ENCODE data around the gene SEMA6B.
A peak's percentile ranks its signal among the peaks of the same experiment; 100 is the strongest.

SEMA6B gene

GRCh38 chr19:4506449-4507149, 52.9 kb downstream of the SEMA6B start:
- Histone ChIP-seq H3K36me3 (ENCODE audit: control insufficient read depth, insufficient read depth, low read length, severe bottlenecking) (peaks cover 79% of the 10 kb centered on the region), H3K9ac (ENCODE audit: low read length) (peak overlapping the region; percentile 64), H3K9me3 (ENCODE audit: control insufficient read depth, low read length) (no peaks in the 10 kb centered on the region), H3K4me3 (ENCODE audit: low read length) (peak overlapping the region; percentile 68), H3K4me1 (ENCODE audit: control insufficient read depth, insufficient read depth, low read length) (peaks cover 29% of the 10 kb centered on the region), H3K27me3 (replicated peaks; ENCODE audit: control insufficient read depth, insufficient read depth, low read length) (no peaks in the 10 kb centered on the region)
- no peak for DNase-seq (ENCODE audit: low read depth)

GRCh38 chr19:4505570-4506448, 53.7 kb downstream of the SEMA6B start:
- Histone ChIP-seq H3K4me1 (ENCODE audit: control insufficient read depth, insufficient read depth, low read length) (peaks cover 29% of the 10 kb centered on the region), H3K9me3 (ENCODE audit: control insufficient read depth, low read length) (no peaks in the 10 kb centered on the region), H3K9ac (ENCODE audit: low read length) (peak overlapping the region; percentile 64), H3K36me3 (ENCODE audit: control insufficient read depth, insufficient read depth, low read length, severe bottlenecking) (peaks cover 81% of the 10 kb centered on the region), H3K27me3 (replicated peaks; ENCODE audit: control insufficient read depth, insufficient read depth, low read length) (no peaks in the 10 kb centered on the region), H3K4me3 (ENCODE audit: low read length) (peak overlapping the region; percentile 68)
- no peak for DNase-seq (ENCODE audit: low read depth)

- no peak for DNase-seq (ENCODE audit: low read depth)
- peaks cover 85% of the 10 kb centered on the region for H3K36me3 ChIP-seq (ENCODE audit: control insufficient read depth, insufficient read depth, low read length, severe bottlenecking)
- peak overlapping the region; percentile 64 for H3K9ac ChIP-seq (ENCODE audit: low read length)
- H3K9me3 ChIP-seq (ENCODE audit: control insufficient read depth, low read length): no peaks in the 10 kb centered on the region
- no peaks in the 10 kb centered on the region for H3K27me3 ChIP-seq (replicated peaks; ENCODE audit: control insufficient read depth, insufficient read depth, low read length)
- H3K4me3 ChIP-seq (ENCODE audit: low read length): no peak overlapping the region
- peaks cover 29% of the 10 kb centered on the region for H3K4me1 ChIP-seq (ENCODE audit: control insufficient read depth, insufficient read depth, low read length)
Measured at GRCh38 chr19:4504891-4505569, 54.5 kb downstream of the SEMA6B start.

- Histone ChIP-seq H3K9me3 (ENCODE audit: control insufficient read depth, low read length) (no peaks in the 10 kb centered on the region), H3K4me3 (ENCODE audit: low read length) (no peak overlapping the region), H3K27me3 (replicated peaks; ENCODE audit: control insufficient read depth, insufficient read depth, low read length) (no peaks in the 10 kb centered on the region), H3K9ac (ENCODE audit: low read length) (peak overlapping the region; percentile 34), H3K4me1 (ENCODE audit: control insufficient read depth, insufficient read depth, low read length) (peaks cover 29% of the 10 kb centered on the region), H3K36me3 (ENCODE audit: control insufficient read depth, insufficient read depth, low read length, severe bottlenecking) (peaks cover 83% of the 10 kb centered on the region)
- DNase-seq (ENCODE audit: low read depth): no peak
Measured at GRCh38 chr19:4504297-4504701, 55.2 kb downstream of the SEMA6B start.

GRCh38 chr19:4503825-4504170, 55.7 kb downstream of the SEMA6B start:
- Histone ChIP-seq H3K4me3 (ENCODE audit: low read length) (no peak overlapping the region), H3K9ac (ENCODE audit: low read length) (peak overlapping the region; percentile 34), H3K36me3 (ENCODE audit: control insufficient read depth, insufficient read depth, low read length, severe bottlenecking) (peaks cover 83% of the 10 kb centered on the region), H3K27me3 (replicated peaks; ENCODE audit: control insufficient read depth, insufficient read depth, low read length) (no peaks in the 10 kb centered on the region), H3K4me1 (ENCODE audit: control insufficient read depth, insufficient read depth, low read length) (peaks cover 29% of the 10 kb centered on the region), H3K9me3 (ENCODE audit: control insufficient read depth, low read length) (no peaks in the 10 kb centered on the region)
- no peak for DNase-seq (ENCODE audit: low read depth)

GRCh38 chr19:4503132-4503824, 56.2 kb downstream of the SEMA6B start:
- Histone ChIP-seq H3K27me3 (replicated peaks; ENCODE audit: control insufficient read depth, insufficient read depth, low read length) (no peaks in the 10 kb centered on the region), H3K4me3 (ENCODE audit: low read length) (no peak overlapping the region), H3K9ac (ENCODE audit: low read length) (no peak overlapping the region), H3K9me3 (ENCODE audit: control insufficient read depth, low read length) (no peaks in the 10 kb centered on the region), H3K36me3 (ENCODE audit: control insufficient read depth, insufficient read depth, low read length, severe bottlenecking) (peaks cover 84% of the 10 kb centered on the region), H3K4me1 (ENCODE audit: control insufficient read depth, insufficient read depth, low read length) (peaks cover 29% of the 10 kb centered on the region)
- no peak for DNase-seq (ENCODE audit: low read depth)

GRCh38 chr19:4502282-4503131, 57.0 kb downstream of the SEMA6B start:
- no peak for DNase-seq (ENCODE audit: low read depth)
- Histone ChIP-seq H3K9me3 (ENCODE audit: control insufficient read depth, low read length) (no peaks in the 10 kb centered on the region), H3K9ac (ENCODE audit: low read length) (no peak overlapping the region), H3K27me3 (replicated peaks; ENCODE audit: control insufficient read depth, insufficient read depth, low read length) (no peaks in the 10 kb centered on the region), H3K4me1 (ENCODE audit: control insufficient read depth, insufficient read depth, low read length) (peaks cover 25% of the 10 kb centered on the region), H3K36me3 (ENCODE audit: control insufficient read depth, insufficient read depth, low read length, severe bottlenecking) (peaks cover 84% of the 10 kb centered on the region), H3K4me3 (ENCODE audit: low read length) (no peak overlapping the region)

GRCh38 chr19:4501691-4502090, 57.8 kb downstream of the SEMA6B start:
- Histone ChIP-seq H3K9ac (ENCODE audit: low read length) (no peak overlapping the region), H3K9me3 (ENCODE audit: control insufficient read depth, low read length) (no peaks in the 10 kb centered on the region), H3K27me3 (replicated peaks; ENCODE audit: control insufficient read depth, insufficient read depth, low read length) (no peaks in the 10 kb centered on the region), H3K36me3 (ENCODE audit: control insufficient read depth, insufficient read depth, low read length, severe bottlenecking) (peaks cover 80% of the 10 kb centered on the region), H3K4me1 (ENCODE audit: control insufficient read depth, insufficient read depth, low read length) (peaks cover 17% of the 10 kb centered on the region), H3K4me3 (ENCODE audit: low read length) (no peak overlapping the region)
- no peak for DNase-seq (ENCODE audit: low read depth)

- Histone ChIP-seq H3K27me3 (replicated peaks; ENCODE audit: control insufficient read depth, insufficient read depth, low read length) (no peaks in the 10 kb centered on the region), H3K4me1 (ENCODE audit: control insufficient read depth, insufficient read depth, low read length) (peaks cover 10% of the 10 kb centered on the region), H3K9me3 (ENCODE audit: control insufficient read depth, low read length) (no peaks in the 10 kb centered on the region), H3K4me3 (ENCODE audit: low read length) (no peak overlapping the region), H3K9ac (ENCODE audit: low read length) (no peak overlapping the region), H3K36me3 (ENCODE audit: control insufficient read depth, insufficient read depth, low read length, severe bottlenecking) (peaks cover 80% of the 10 kb centered on the region)
- no peak for DNase-seq (ENCODE audit: low read depth)
Measured at GRCh38 chr19:4500841-4501591, 58.5 kb downstream of the SEMA6B start.

- peaks cover 8% of the 10 kb centered on the region for H3K4me1 ChIP-seq (ENCODE audit: control insufficient read depth, insufficient read depth, low read length)
- DNase-seq (ENCODE audit: low read depth): no peak
- H3K36me3 ChIP-seq (ENCODE audit: control insufficient read depth, insufficient read depth, low read length, severe bottlenecking): peaks cover 79% of the 10 kb centered on the region
- H3K9me3 ChIP-seq (ENCODE audit: control insufficient read depth, low read length): no peaks in the 10 kb centered on the region
- no peak overlapping the region for H3K9ac ChIP-seq (ENCODE audit: low read length)
- H3K4me3 ChIP-seq (ENCODE audit: low read length): no peak overlapping the region
- H3K27me3 ChIP-seq (replicated peaks; ENCODE audit: control insufficient read depth, insufficient read depth, low read length): no peaks in the 10 kb centered on the region
Measured at GRCh38 chr19:4499855-4500254, 59.6 kb downstream of the SEMA6B start.
